ENCODE measurements around the gene IARS1. TPM values are rescaled to one million over a fixed set of nuclear protein-coding genes. Genes with fewer than 3 reads are reported as not detected.

IARS1 gene
- total RNA-seq, 1 experiment from 2014 or later: 151 TPM

GRCh38 chr9:92245005-92245797, 48.3 kb downstream of the IARS1 start:
- DNase-seq (ENCODE audit: low read depth): peak; percentile 91

Other genes starting within 250 kb of the IARS1 start
- 123 and 134 TPM in 2 replicates for gene SPTLC1, start 178.3 kb downstream of the IARS1 start, total RNA-seq (2014; rRNA removed; shearing (Covaris generic))
- 18.5 and 26.1 TPM in 2 replicates for gene NOL8, start 31.7 kb upstream of the IARS1 start, total RNA-seq (2014; rRNA removed; shearing (Covaris generic))
- 3.8 and 23.1 TPM in 2 replicates for gene CENPP, start 32.3 kb upstream of the IARS1 start, total RNA-seq (2014; rRNA removed; shearing (Covaris generic))
- not detected in 2 replicates for gene OGN, start 110.9 kb upstream of the IARS1 start, total RNA-seq (2014; rRNA removed; shearing (Covaris generic))
- not detected in 2 replicates for gene OMD, start 130.8 kb upstream of the IARS1 start, total RNA-seq (2014; rRNA removed; shearing (Covaris generic))
- gene ASPN, start 188.8 kb upstream of the IARS1 start, total RNA-seq (2014; rRNA removed; shearing (Covaris generic)): 0.07 TPM in 1 of 2 replicates, not detected in the other
- gene ECM2, start 242.3 kb upstream of the IARS1 start, total RNA-seq (2014; rRNA removed; shearing (Covaris generic)): 0.47 and 1.0 TPM in 2 replicates

Data from M059J (cell line).